Inferior parietal cortex (tissue), 1 donor: Measurements from ENCODE around the gene TNRC18.
"Not testable (repeated sequence)": the region's sequence is repeated elsewhere in the genome, so short reads cannot be mapped to it uniquely, and the experiment has no call there.

Source experiments
- DNase-seq: peaks from one replicate; pipeline ENCODE4 v3.0.0-alpha.2; 2016; ENCODE audit errors: extremely low spot score

TNRC18 gene

GRCh38 chr7:5322621-5323410 is 100.8 kb downstream of the TNRC18 start:
- DNase-seq: no peak

DNA sequence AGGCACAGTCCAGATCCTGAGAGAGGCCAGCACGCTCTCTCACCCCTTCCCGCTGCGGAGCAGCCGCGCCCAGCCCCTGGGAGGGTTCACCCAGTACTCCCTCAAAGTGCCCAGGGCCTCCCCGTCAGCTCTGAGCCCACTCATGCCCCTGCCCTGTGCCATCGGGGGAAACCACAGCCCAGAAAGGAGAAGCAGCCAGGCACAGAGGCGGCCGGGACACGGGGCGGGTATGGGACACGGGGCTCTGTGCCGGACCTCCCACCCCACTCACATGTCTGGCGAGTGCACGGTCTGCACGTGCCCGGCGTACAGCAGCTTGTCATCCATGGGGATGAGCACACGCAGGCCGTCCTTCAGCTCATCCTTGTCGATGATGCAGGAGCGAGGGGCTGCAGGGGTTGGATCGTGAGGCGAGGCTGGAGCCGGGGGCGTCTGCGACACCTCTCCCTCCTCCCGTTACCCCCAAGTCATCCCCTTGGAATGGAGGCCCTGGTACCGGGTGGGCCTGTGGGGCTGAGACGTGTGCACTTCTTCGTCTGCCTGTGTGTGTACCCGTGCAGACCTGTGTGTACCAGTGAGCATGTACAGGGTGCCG is 102.7 kb downstream of the TNRC18 start:
- no peak for DNase-seq

GRCh38 chr7:5320391-5320790 is 103.2 kb downstream of the TNRC18 start:
- DNase-seq: no peak

GRCh38 chr7:5318613-5319012 is 105.0 kb downstream of the TNRC18 start:
- DNase-seq: not testable (repeated sequence)

DNA sequence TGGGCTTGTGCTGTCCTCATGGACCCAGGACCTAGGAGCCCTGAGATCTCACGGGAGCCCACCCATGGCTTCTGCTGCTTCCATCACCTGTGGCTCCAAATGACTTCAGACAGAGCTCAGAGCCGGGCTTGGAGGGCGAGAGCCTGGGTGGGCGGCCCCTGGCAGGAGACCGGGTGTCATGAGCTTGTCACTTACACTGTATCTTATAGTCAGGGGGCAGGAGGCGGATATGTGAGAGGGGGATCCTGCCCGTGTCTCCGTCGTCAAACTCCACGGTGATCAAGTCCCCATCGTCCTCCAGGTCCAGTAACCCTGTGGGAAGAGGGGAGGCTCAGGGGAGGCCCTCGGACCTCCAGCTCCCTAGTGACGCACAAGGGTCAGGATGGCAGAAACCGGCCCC is 107.9 kb downstream of the TNRC18 start:
- no peak for DNase-seq

DNA sequence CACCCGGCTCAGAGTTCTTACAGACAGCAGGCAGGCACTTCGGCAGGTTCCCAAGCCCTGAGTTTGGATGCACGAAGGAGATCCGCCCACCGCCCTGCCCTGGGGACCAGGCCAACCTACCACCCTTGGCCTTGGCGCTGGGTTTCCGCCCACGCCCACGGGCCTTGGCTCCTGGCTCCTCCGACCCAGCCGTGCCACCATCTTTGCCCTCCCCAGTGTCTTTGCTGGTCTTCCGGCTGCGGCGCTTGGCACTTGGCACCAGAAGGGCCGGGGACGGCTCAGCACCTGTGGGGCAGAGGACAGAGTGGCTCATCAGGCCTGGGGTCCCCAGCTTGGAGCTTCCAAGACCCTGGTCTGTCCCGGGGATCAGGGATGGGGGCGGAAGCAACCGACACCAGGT is 108.8 kb downstream of the TNRC18 start:
- DNase-seq: no peak

DNA sequence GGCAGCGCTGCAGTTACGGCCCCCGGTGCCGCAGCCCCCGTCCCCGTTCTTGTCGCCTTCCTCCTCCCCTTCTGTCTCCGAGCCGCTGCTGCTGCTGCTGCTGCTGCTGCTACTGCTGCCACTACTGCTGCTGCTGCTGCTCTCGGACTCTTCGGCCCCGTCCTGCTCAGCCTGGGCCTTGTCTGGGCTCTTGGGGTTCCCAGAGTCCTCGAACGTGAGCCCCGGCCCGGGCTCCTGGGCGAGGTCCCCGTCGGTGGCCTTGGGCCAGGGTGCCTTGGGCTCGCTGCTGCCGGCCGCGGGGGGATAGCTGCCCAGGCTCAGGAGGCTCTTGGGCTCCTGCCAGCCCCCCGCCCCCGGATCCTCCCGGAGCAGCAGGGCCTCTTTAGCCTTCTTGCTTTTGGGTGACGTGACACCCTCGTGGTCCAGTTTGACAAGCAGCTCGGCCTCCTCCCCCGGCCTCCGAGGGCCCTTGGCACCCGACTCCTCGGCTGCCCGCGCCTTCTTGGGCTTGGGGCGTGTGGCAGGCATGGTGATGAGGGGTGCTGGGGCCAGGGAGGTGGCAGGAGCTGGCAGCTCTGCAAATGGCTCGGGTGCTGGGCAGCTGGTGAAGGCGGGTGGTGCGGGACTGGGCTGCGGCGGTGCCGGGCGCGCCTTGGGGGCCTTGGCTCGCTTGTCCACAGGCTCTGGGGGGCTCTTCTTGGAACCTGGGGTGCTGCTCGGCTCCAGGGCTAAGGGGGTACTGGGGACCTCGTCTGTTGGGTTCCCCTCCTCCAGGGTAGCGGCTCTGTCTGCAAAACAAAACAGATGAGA is 110.4 kb downstream of the TNRC18 start:
- DNase-seq: not testable (repeated sequence)

- not testable (repeated sequence) for DNase-seq
Measured at GRCh38 chr7:5312276-5313070, 111.2 kb downstream of the TNRC18 start.

- no peak for DNase-seq
Measured at GRCh38 chr7:5310822-5311405, 112.7 kb downstream of the TNRC18 start.

GRCh38 chr7:5309146-5309545 is 114.5 kb downstream of the TNRC18 start:
- no peak for DNase-seq

- DNase-seq: not testable (repeated sequence)
Measured at GRCh38 chr7:5307221-5308142, 116.2 kb downstream of the TNRC18 start.

DNA sequence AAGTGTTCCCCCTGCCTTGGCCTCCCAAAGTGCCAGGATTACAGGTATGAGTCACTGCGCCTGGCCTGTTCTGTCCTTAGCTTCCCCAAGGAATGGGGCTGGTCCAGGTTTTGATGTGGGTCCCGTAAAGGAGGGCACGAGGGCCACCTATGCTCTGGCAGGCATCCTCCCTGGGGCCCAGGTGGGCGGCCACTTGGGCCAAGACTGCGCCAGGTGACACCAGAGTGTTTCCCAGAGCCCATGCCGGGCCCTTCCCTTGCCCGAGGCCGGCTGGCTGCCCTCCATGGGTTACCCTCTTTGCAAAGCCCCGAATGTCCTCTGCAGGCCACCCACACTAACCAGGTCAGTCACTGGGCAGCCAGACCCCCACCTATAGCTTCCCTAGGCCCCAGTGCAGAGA is 118.6 kb downstream of the TNRC18 start:
- DNase-seq: not testable (repeated sequence)

DNA sequence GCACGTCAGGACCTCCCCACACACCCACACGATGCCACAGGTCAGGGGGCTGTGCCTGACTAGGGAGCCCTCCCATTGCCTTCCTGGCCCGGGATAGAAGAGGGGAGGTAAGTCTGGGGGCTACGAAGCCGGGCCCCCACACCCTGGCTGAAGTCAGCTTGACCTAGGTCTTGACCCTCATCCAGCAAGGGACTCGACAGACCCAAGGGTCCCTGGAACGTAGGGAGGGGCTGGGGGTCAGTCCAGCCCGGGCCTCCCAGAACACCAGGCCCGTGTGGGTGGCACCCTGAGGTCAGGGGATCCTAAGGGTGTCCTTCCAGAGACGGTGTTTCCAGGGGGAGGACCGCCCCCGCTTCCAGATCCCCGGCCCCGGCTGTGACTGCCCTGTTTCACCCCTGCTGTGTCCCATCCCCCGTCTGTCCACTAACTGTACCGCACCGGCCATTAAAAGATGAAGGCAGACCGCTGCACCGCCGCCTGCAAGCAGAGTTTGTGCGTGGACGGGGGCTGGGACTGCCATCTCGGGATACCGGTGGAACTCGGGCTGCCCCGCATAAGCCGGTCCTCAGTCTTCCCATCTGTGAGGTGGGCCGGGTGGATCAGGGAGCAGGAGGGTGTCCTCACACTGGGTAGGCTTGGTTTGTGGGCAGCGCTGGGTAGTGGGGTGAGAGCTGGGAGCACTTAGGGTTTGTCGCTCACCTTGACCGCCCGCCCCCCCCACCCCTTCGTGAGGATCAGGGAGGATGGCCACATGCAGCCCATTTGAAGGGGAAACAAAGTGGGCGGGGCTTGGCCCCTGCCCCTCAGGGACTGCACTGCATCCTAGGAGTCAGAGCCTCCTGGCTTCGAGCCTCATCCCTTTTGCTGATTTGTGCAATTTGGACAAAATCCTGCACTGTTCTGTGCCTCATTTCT is 119.8 kb downstream of the TNRC18 start:
- DNase-seq: no peak

DNA sequence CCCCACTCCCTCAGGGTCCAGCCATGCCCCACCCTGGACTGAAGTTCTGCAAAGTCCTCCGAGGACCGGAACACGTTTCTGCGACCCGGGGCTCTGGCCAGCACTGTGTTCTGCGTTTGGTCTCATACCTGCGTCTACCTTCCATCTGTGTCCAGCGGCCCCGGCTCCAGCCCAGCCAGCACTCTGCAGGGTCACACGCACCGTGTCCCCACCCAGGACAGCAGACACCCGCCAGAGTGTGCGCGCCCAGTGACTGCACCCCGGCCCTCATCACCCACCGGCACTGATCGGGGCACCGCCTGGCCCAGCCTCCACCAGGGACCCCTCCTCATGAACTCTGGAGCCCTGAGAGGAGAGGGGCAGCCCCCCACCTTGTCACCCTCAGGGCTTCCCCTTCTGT is 120.6 kb downstream of the TNRC18 start:
- no peak for DNase-seq

DNA sequence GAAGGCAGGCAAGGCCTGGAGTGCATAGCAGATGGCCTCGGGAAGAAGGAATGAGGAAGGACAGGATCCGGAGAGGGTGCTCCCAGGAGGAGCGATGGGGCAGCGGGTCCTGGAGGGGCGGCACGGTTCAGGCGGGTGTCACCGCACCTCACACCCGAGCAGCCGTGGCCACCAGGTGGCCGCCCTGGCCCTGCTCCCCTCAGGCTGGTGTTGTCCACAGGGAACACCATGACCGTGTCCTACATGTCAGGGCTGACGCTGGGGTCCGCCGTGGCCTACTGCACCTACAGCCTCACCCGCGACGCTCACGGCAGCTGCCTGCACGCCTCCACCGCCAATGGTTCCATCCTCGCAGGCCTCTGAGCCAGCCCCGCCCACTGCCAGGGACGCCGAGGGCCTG is 121.1 kb downstream of the TNRC18 start:
- DNase-seq: no peak

- DNase-seq: no peak
Measured at GRCh38 chr7:5300366-5300765, 123.3 kb downstream of the TNRC18 start.

- DNase-seq: no peak
Measured at GRCh38 chr7:5296611-5297226, 126.9 kb downstream of the TNRC18 start.

DNA sequence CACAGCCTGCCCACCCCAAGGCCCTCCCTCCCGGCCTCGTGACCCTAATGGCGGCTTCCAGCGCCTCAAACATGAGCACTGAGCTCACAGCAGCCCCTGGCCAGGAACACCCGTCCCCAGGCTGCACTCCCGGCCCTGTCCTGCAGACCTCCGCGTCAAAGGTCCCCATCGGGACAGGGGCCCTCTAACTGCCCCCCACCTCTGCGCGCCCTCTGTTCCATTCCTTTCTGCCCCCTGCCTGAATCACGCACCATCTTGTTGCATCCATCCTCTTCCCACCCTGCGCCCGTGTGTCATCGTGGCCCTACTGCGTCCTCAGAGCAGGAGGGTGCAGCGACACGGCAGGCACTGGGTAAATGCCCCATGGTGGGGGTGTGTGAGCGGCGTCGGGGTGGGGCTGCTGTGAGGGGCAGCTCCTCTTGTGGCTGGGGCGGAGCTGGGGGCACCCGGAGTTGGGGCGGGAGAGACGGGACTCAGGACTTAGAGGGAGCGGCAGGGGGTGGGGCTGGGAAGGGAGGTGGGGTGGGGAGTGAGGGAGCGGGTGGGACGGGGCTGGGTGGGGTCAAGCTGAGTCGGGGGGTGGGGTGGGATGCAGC is 127.5 kb downstream of the TNRC18 start:
- no peak for DNase-seq
